Panc1 (cell line): Measurements from ENCODE around the gene TNFRSF25. TPM values are rescaled to one million over a fixed set of nuclear protein-coding genes. Genes with fewer than 3 reads are reported as not detected.
A peak's percentile ranks its signal among the peaks of the same experiment; 100 is the strongest.

ENCODE experiments used
- ATAC-seq: fragments of 200-7000 bp; cut with Tn5 transposase; 2 replicates; pipeline ENCODE4 v1.9.1; 2020; ENCODE audit warnings: mild to moderate bottlenecking, moderate library complexity
- BruUV-seq: library from RNA; stranded (reverse); fragments of 400-500 nt; replicated peaks from 2 replicates; lab custom pipeline; 2021; lab: Mats Ljungman, UMichigan
- CTCF ChIA-PET: fragments of 300-600 bp; sonication (Branson Sonifier 250); formaldehyde crosslinking; loops from one replicate; lab custom pipeline; 2022; ENCODE audit warnings: antibody characterized with exemption; lab: Charles Lee
- POLR2A ChIA-PET: fragments of 300-600 bp; sonication (Branson Sonifier 250); formaldehyde crosslinking; loops from one replicate; lab custom pipeline; 2022; ENCODE audit warnings: antibody characterized with exemption; lab: Charles Lee
- DNase-seq: peaks from one replicate; pipeline ENCODE4 v3.0.0-alpha.2; 2010; ENCODE audit warnings: low read depth, low spot score
- H3K27ac ChIP-seq: 2 replicates; pipeline ENCODE4 v1.5.1; 2011; ENCODE audit warnings: mild to moderate bottlenecking, low read length, inconsistent platforms
- H3K27me3 ChIP-seq: fragments of 200-500 bp; sonication (Bioruptor generic); 2 replicates; pipeline ENCODE4 v1.6.0; 2014; ENCODE audit warnings: low read length, inconsistent platforms; ENCODE audit not compliant: control insufficient read depth, insufficient read depth
- H3K36me3 ChIP-seq: fragments of 200-500 bp; sonication (Bioruptor generic); 2 replicates; pipeline ENCODE4 v1.5.1; 2014; ENCODE audit warnings: inconsistent platforms, mild to moderate bottlenecking, low read length, moderate library complexity; ENCODE audit not compliant: control insufficient read depth, insufficient read depth
- H3K4me1 ChIP-seq: 2 replicates; pipeline ENCODE4 v1.5.1; 2011; ENCODE audit warnings: inconsistent platforms, mild to moderate bottlenecking, low read length, moderate library complexity; ENCODE audit not compliant: control insufficient read depth, insufficient read depth
- H3K4me3 ChIP-seq, 2 experiments: 2 replicates each; pipeline ENCODE4 v1.5.1; 2011 to 2012; ENCODE audit warnings: low read depth in 2 of 2, low read length in 2 of 2, mild to moderate bottlenecking in 2 of 2, inconsistent platforms in 1 of 2, moderate library complexity in 1 of 2
- H3K9me3 ChIP-seq: fragments of 200-500 bp; sonication (Bioruptor generic); 2 replicates; pipeline ENCODE4 v1.5.1; 2014; ENCODE audit warnings: low read depth, mild to moderate bottlenecking, inconsistent platforms, low read length, moderate library complexity; ENCODE audit not compliant: control insufficient read depth, insufficient read depth
- CTCF ChIP-seq: fragments of 450-650 bp; IDR thresholded peaks from 2 replicates; pipeline ENCODE4 v1.5.1; 2017; ENCODE audit warnings: mild to moderate bottlenecking
- REST ChIP-seq, 2 experiments: IDR thresholded peaks; 2 replicates each; pipeline ENCODE4 v1.6.1; 2011 to 2012; ENCODE audit warnings: low read depth in 2 of 2, control low read depth in 1 of 2, low read length in 1 of 2, mild to moderate bottlenecking in 1 of 2, moderate library complexity in 1 of 2; ENCODE audit not compliant: insufficient read depth in 1 of 2
- SIN3A ChIP-seq: IDR thresholded peaks from 2 replicates; pipeline ENCODE4 v1.6.1; 2012; ENCODE audit warnings: low read depth, mild to moderate bottlenecking, low read length, moderate library complexity, borderline replicate concordance; ENCODE audit not compliant: insufficient read depth
- TCF7L2 ChIP-seq: IDR thresholded peaks from 2 replicates; pipeline ENCODE4 v1.6.1; 2011; ENCODE audit warnings: mild to moderate bottlenecking, low read depth, low read length, inconsistent platforms
- in situ Hi-C: cut with HindIII; loops from 2 replicates; pipeline ENCODE4 v1.10.0; 2016; ENCODE audit warnings: low sequenced_read_pairs, low pct_unique_long_range_greater_than_20kb
- intact Hi-C: fragments of 100-400 bp; cut with micrococcal nuclease; formaldehyde crosslinking; loops from one replicate; pipeline ENCODE4 v1.10.0; 2022; ENCODE audit not compliant: unreplicated experiment
- total RNA-seq: library from RNA; stranded (reverse); gene quantifications from one replicate; pipeline ENCODE4 v1.2.1, GENCODE V29; 2021; ENCODE audit not compliant: unreplicated experiment

The TNFRSF25 gene
- total RNA-seq, 1 experiment from 2014 or later: 7.0 TPM

- DNase-seq (no peak), ATAC-seq (no peak)
- H3K27ac ChIP-seq: peak overlapping the region; percentile 10; the same call in 1 of the 2 replicates
- no peaks in the 10 kb centered on the region for H3K9me3 ChIP-seq
- ChIA-PET POLR2A (no interaction called here), CTCF (interaction anchor here (0.5 to 0.7 kb wide), 3 partner anchors 11 to 32 kb away, joined by 3 to 5 read pairs (median 4); no protein-coding TSS in a partner anchor)
- TF ChIP-seq SIN3A (no peak), TCF7L2 (no peak), CTCF (no peak)
- H3K36me3 ChIP-seq: no peaks in the 10 kb centered on the region; the same call in 1 of the 2 replicates
- H3K4me3 ChIP-seq: peak overlapping the region in 1 of 2 experiments; percentile 98; a peak in 2 of 4 replicates
- no TSS peak for BruUV-seq
- no peaks in the 10 kb centered on the region for H3K27me3 ChIP-seq
- peaks cover 28% of the 10 kb centered on the region for H3K4me1 ChIP-seq
- in situ Hi-C loops: no loop called here
- intact Hi-C loops: no loop called here
These were observed 26.0 kb upstream of the TNFRSF25 start for GRCh38 chr1:6491966-6492365.

GRCh38 chr1:6491480-6491962 lies 25.5 kb upstream of the TNFRSF25 start, which contains the start of gene PLEKHG5:
Gene PLEKHG5 (minus strand): TSS chr1:6491667. CDS start chr1:6477571, 14,096 bp downstream.
- Histone ChIP-seq H3K36me3 (no peaks in the 10 kb centered on the region; the same call in 1 of the 2 replicates), H3K4me3 (peak within 1 kb of the TSS; percentile 85 to 98), H3K4me1 (peaks cover 30% of the 10 kb centered on the region), H3K27me3 (no peaks in the 10 kb centered on the region), H3K9me3 (no peaks in the 10 kb centered on the region), H3K27ac (peak within 1 kb of the TSS; percentile 78)
- POLR2A ChIA-PET: no interaction called here
- in situ Hi-C loops (no loop called here), intact Hi-C loops (no loop called here)
- ATAC-seq (peak; percentile 46), DNase-seq (no peak)
- TF ChIP-seq CTCF: no peak
- no peak for TF ChIP-seq SIN3A
- TF ChIP-seq REST (IDR thresholded peaks at IDR 0.05; ENCODE audit: insufficient read depth in 1 of 2, low read depth in 2 of 2, low read length in 1 of 2): no peak
- no TSS peak for BruUV-seq
- CTCF ChIA-PET: interaction anchor here (0.6 to 0.7 kb wide), 2 partner anchors 13 to 31 kb away, joined by 3 to 5 read pairs; no protein-coding TSS in a partner anchor
